Frontal cortex (tissue), 4 donors: ENCODE data around the gene RIMS3. TPM values are rescaled to one million over a fixed set of nuclear protein-coding genes. Genes with fewer than 3 reads are reported as not detected.

Experiments used
- DNase-seq, 2 donors: peaks; one replicate each; pipeline ENCODE4 v3.0.0; 2012; ENCODE audit warnings: low spot score in 2 of 2
- FAIRE-seq: peaks from 2 replicates; lab custom pipeline; 2012; peaks lifted over from hg19 to GRCh38; lab: Jason Lieb, UNC
- total RNA-seq: library from RNA; depleted of rRNA; stranded (reverse); fragments of >200 nt; gene quantifications from one replicate; pipeline ENCODE4 v1.2.3, GENCODE V29; 2014
- donor health status: control.
- donor health status: control.
- donor health status: control.

RIMS3 gene
- total RNA-seq, 1 donor from 2014 or later = 24.1 TPM

DNA sequence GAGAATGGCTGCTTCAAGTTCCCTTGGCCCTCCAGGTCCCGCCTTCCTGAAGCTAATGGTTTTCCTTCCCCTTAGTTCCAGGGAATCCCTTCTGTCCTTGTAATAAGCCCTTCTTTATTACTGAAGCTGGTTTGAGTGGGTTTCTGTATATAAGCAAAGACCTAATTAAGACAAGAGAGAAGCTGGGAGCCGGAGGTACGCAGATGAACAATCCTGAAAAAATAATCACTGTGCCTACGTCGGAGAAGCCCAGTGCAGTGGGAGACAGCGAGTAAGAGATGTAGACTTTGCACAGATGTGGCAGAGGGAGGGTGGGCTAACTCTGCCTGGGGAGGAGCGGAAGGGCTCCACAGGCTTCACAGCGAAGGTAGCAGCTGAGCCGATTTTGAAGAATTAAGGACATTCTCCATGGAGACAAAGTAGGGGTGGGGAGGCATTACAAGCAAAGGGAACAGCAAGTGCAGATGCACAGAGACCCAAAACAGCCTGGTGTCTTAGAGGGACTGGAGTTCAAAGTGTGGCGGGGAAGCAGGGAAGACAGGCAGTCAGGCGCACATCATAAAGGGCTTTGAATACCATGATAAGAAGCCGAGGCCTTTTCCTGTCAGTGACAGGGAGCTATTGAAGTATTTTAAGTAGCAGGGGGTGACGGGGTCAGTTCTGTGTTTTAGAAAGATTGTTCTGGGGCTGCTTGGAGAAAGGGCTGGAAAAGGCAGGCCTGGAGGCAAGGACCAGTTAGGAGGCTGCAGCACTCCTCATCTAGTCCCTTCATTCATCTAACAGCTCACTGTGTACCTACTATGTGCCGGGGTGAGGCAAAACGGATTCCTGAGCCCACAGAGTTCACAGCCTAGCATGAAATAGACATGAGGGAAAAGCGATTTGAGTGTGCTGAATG is 6.5 kb downstream of the RIMS3 start:
- FAIRE-seq = no peak
- DNase-seq = no peak

DNA sequence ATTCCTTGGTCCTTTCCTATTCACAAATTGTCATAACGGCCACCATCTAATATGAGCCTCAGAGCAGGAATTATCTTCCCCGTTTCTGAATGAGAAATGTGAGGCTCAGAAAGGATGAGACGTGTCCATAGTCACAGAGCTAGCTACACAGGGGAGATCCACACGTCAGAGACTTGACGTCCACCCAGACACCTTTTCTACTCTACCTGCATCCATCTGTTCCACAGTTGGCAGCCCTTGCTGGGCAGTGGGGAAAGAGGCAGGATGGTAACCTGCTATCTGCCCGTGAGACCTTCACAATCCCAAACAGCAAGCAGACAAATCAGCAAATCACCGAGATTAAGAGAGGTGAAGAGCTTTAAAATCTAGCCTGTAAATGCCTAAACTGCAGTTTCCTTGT is 8.4 kb downstream of the RIMS3 start:
- FAIRE-seq (no peak), DNase-seq (no peak)

DNA sequence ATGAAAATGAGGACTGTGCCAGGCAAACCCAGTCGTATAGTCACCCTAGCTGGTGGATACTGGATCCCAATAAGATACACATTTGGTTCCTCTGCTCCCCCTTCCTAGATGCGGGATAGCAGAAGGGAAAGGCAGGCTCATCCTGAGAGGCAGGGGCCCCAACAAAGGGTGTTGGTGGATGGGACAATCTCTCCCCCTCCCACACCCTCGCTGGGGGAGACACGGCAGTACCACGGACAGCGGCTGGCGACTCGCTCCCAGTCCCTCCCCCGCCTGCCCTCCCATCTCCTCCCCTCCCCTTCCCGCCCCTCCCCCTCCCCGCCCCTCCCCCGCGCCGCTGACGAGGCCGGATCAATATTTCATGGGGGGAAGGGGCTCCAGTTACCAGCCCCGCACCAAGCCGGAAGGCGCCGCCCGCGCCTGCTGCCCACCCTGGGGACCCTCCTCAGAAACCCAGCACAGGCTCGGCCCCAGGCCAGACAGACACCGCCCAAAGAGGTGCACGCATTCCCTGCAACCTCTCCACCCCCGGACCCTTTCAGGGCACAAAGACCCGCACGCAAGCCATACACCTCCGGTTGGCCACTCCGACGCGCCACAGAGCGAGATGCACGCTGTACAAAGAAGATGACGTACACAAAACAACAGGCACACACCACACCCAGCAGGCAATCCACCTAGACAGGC is 11.5 kb downstream of the RIMS3 start:
- DNase-seq = no peak
- FAIRE-seq = no peak

DNA sequence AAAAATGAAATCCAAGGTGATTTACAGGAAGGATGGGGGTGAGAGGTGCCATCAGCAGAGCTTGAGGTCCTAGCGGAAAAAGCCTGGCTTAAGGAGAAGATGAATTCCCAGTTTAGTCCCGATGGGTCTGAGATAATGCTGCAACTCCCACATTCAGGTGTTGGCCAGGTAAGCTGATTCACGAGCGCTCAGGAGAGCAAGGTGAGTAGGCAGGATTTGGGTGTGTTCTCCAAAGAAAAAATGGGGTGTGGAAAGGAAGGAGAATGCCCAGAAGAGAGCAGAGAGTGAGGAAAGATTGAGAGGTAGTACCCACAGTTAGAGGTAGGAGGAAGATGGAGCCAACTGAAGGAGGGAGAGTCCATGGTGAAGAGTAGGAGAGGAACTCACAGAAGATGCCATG is 12.5 kb downstream of the RIMS3 start:
- FAIRE-seq (no peak), DNase-seq (no peak)

DNA sequence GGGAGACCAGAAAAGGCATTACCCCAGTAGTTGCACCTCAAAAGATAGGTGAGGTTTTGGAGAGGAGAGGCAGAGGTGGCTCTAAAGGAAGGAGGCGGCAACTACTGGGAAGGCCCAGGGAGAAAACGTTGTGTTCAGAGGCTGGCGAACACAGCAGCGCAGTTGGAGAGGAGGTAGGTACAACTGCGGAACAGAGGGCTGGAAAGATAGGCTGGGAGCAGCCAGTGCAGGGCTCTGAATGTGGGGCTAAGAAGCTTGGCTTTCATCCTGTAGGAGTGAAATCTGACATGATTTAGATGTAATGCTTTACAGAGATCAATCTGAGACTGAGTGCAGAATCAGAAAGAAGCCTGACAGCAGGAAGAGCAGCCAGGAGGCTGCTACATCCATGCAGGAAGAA is 13.0 kb downstream of the RIMS3 start:
- no peak for DNase-seq
- no peak for FAIRE-seq

DNA sequence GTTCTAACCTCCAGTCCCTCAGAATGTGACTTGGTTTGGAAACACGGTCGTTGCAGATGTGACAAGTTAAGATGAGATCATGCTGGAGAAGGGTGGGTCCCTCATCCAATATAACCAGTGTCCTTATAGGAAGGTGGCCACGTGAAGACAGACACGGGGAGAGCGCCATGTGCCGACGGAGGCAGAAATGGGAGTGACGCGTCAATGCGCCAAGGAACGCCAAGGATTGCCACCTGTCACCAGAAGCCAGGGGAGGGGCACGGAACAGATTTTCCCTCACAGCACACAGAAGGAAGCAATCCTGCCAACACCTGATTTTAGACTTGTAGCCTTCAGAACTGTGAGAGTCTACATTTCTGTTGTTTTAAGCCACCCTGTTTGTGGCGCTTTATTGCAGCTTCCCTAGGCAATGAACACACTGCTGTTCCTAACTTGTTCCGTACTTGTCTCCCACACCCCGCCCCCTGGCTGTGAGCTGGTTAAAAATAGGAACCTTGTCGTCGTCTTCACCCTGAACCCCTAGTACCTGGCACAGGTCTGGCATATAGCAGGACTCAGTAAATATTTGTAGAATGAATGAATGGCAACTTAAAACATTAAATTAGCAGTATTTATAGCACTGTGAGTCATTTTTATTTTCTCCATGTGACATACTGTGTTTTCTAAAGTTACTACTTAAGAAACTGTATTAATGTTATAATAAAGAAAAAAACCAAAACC is 14.2 kb downstream of the RIMS3 start:
- FAIRE-seq = no peak
- no peak for DNase-seq

DNA sequence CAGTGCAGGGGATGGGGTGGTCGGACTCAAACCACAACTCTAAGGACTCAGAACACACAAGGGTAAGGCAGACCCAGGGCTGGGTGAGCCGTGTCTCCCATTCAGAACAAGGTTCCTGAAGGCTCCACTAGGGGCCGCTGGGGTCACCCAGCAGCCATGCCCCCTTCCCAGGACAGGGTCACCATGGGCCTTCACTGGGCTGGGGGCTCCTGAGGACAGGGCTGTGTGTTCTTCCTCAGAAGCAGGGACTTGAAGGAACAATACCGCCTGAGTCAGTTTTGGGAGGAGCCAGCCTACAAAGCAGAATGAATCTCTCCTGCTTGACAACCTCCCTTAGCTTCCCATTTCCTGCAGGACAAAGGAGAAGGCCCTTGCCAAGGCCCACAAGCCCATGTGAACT is 15.4 kb downstream of the RIMS3 start:
- DNase-seq (no peak), FAIRE-seq (no peak)

DNA sequence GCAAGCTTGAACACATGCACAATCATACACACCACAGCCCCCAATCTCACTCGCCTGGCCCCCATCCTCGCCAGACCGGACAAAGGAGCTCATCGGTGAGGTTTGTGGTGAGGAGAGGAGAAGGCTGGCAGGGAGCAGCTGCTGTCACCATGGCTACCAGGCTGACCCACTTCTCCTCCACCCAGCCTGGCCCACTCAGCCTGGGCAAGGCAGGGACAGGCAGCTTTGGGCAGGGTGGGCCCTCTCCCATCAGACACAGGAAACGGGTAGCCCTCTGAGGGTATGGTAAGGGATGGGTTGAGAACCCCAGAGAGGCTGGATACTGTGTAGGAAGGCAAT is 15.9 kb downstream of the RIMS3 start:
- no peak for DNase-seq
- no peak for FAIRE-seq

DNA sequence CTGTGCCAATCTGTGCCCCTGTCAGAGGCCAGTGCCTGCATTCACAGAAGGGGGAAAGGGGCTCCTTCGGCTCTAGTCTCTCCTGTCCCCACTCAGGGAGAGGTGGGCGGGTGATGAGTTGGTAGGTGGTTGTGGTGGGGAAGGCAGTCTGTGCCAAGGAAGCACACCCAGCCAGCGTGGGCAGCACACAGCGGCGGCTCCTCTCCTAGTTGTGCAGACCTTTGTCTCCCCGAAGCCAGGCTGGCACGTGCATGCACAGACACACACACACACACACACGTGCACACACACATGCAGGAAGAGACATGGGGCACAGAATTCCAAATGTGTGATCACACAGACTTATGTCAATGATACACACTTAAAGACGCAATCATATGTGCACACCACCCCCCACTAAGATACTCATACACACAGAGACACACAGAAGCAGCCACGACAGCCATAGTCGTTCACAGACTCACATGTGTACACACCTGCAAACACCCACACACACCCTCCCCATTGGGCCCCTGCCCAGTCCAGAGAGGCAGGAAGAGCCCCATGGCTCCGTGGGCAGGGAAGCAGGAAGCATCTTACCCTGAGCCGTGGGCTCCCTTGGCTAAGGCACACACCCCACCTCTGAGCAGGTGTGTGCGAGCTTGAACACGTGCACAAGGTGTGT is 16.4 kb downstream of the RIMS3 start:
- no peak for FAIRE-seq
- no peak for DNase-seq

DNA sequence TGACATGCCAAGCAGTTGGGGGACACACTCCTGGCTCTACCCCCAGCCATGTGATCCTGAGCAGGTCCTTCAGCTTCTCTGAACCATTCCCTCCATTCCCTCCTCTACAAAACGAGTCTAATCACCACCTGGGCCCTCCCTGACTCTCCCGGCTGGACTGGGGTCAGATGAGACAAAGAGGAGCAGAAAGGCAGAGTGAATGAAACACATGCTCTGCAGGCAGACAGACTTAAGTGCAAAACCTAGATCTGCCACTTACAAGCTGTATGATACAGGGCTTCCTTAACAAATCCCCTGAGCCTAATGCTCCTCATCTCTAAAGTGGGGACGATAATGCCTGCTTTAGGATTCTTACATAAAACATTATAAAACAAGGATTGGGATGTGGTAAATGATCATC is 17.3 kb downstream of the RIMS3 start:
- FAIRE-seq (no peak), DNase-seq (no peak)

DNA sequence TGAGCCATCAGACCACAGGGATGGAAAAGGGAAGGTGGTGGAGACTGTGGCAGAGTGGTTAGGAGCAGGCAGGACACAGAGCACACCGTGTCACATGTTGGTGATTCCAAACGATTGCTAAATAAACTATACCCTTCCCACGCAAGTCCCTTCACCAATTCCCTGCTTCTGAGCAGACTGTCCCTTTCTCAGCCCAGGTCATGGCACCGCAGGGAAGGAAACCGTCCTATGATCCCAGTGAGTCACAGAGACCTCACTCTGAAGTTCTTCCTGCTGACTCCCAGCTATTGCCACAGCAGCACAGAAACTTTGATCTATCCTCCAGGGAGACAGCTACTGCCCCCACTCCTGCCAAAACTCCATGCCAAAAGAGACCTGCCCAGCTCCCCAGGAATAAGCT is 19.2 kb downstream of the RIMS3 start:
- DNase-seq = no peak
- no peak for FAIRE-seq

DNA sequence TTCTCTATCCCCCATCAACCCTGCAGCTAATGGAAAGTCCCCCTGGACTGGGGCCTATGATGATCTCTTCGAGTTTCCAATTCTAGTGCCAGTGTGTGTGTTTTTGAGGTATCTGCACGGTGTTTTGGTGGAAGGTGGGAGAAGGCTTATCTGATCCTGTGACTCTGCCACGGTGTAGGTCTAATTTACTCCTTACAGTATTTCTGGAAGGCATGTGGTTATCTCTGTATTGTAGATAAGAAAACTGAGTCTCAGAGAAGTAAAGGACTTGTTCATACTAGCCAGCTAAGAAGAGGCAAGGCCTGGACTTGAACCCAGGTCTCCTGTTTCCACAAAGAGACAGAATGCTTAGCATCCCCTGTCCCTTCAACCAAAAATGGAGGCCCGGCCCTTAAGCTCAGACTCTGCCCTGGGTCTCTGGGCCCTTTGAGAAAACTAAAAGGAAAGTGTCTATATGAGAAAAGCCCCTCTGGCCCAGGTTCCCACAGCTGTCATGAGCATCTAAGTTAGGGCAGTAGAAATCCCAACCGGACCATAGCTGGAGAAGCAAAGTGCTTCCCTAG is 20.3 kb downstream of the RIMS3 start:
- no peak for FAIRE-seq

DNA sequence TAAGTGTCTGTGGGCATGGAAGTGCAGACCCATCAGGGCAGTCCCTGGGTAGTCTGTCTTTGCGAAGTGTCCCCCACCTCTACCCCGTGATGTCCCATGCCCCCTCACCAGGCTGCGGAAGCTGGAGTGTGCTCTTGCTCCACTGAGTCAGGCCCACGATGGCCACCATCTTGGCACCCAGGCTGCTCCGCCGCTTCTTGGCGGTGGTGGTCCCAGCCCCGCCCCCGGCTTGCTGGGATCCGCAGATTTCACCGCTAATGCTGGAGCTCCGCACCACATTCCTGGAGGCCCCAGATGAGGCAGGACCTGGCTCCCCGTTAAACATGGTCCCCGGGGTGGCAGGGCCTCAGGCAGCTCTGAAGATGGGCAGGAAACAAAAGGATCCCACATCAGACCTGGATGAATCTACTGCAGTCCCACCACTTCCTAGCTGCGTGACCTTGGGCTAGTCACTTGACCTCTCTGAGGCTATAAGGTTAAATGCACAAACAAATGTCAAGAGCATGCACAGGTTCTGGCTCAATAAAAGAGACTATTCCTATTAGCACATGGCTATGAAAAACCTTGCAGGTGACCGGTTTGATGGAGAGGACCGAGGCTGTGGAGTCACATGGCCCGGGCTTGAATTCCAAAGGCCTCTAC is 23.8 kb downstream of the RIMS3 start:
- no peak for FAIRE-seq
- DNase-seq = no peak

More for the DNA sequence above, 20.3 kb downstream of the RIMS3 start:
- no peak for DNase-seq

DNA sequence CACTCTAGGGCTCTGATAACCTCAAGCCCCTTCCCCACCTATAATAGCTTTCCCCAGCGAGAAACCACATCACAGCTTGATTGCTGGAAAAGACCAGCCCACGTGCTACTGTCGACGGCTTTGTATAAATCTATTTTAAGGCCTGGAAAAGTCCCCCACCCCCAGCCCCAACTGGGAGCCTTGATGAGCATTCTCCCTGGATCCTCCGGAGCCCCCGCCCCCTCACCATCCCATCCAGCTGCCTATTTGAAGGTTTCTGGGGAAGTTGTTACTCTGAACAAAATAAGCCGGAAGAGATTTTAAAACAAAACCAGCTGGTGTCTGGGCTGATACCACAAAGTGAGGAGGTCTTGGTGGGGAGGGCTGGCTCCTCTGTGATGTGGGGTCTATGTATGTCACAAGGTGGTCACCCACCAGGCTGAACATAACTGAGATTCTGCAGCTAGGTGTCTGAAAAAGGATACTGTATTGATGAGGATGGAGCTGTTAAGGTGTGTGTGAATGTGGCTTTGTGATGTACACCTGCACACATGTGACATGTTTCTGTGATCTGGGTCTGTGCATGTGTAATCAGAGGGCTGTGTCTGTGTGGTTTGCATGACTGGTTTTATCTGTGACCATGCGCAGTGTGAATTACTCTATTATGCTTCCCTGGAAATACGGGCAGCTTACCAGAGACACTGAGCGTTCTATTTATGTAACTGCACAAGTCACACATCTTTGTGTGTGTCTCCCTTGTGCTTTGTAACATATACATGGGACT is 25.0 kb downstream of the RIMS3 start:
- FAIRE-seq (no peak), DNase-seq (no peak)

DNA sequence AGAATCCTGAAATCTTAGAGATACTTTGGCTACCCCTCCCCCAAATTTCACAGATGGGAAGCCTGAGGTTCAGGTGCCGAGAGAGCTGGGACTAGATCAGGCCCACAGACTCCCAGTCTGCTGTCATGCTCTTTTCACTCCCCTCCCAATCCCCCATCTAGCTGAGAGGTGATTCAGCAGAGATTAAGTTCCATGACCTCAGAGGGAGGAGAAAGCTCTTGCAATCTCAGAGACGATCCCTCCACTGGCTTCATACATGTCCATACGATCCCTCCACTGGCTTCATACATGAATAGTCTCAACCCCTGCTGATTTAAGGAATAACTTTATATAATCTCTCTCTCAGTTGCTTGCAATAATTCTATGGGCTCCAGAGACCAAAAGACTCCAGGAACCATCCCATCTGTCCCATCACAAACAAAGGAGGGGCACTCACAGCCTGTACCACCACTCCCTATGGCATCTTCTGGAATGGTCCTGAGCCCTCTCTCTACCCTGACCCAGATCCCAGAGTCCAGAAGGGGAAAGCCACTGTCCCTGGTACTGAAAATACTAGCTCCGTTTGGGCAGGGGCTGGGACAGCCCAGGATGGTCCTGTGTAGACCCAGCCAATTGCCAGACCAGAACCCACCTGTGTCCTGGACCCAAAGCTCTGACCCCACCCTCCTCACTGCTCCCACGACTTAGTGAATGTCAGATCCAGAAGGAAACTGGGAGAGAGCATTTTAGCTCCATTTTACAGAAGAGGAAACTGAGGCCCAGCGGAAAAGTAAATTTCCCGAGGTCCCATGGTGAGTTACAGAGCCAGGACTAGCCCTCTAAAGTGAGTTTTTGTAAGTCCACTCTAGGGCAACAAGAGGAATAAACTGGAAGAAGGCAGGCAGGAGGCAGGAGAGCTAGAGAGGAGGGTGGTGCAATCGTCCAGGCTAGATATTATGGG is 27.1 kb downstream of the RIMS3 start:
- no peak for DNase-seq
- no peak for FAIRE-seq

DNA sequence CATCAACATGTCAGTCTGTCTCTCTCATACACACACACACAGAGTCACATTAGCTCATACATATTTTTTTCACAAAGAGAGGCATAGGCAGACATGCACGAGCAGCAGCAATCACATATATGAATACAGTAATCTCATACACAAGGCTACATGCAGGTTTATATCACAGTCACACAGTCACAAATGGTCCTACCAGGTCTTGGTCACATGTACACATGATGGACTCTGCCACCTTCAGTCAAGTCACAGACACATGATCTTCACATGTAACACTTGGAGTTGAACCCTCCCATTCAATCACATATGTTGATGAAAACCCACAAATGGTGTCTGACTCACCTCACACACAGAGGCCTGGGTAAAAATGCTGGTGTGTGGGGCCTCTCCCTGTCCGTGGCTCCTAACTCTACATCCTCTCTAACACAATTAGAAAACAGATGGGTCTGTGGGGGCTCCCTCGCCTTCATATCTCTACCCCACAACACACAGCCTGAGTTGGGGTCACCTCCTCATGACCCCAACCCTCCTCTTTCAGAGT is 27.9 kb downstream of the RIMS3 start:
- FAIRE-seq (no peak), DNase-seq (no peak)

DNA sequence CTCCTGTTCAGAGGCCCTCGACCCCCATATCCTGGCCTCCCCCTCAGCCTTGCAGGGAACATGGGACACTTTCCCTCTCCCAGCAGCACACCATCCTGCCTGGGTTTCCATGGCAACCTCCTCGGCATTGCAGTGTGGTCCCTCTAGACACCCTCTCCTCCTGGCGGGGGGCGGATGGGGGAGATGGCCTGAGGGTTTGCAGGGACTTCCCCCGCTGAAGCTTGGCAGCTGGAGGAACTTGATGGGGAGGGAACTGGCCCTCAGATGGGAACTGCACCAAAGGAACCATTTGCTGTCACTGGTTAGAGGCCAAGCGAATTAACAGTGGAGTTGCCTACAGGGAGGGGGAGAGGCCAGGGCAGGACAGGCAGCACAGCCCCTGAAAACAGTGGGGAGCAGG is 28.7 kb downstream of the RIMS3 start:
- DNase-seq = no peak
- FAIRE-seq = no peak
